H1 (cell line): Measurements from ENCODE around the gene RAG2. TPM values are rescaled to one million over a fixed set of nuclear protein-coding genes. Genes with fewer than 3 reads are reported as not detected.

ENCODE experiments used
- CREB1 ChIP-seq: IDR thresholded peaks from 2 replicates; pipeline ENCODE4 v1.6.1; 2012; ENCODE audit warnings: inconsistent platforms
- EP300 ChIP-seq, 2 experiments: IDR thresholded peaks; 1 replicate in 1 of 2; 2 replicates in 1 of 2; pipeline ENCODE4 v1.6.1; 2011 to 2012; ENCODE audit warnings: low read depth in 2 of 2, low read length in 2 of 2, mild to moderate bottlenecking in 2 of 2, borderline replicate concordance in 1 of 2, inconsistent platforms in 1 of 2, moderate library complexity in 1 of 2
- POLR2A ChIP-seq, 2 experiments: IDR thresholded peaks; 1 replicate in 1 of 2; 2 replicates in 1 of 2; pipeline ENCODE4 v1.6.1; 2011; ENCODE audit warnings: low read depth in 2 of 2, low read length in 2 of 2, mild to moderate bottlenecking in 2 of 2; ENCODE audit errors: control extremely low read depth in 1 of 2
- polyA plus RNA-seq, 7 experiments: library from polyadenylated mRNA; depleted of rRNA in 3 of 7; stranded (reverse) in 5 of 7; unstranded in 2 of 7; fragments of >200 nt in 5 of 7; fragments of 200-250 nt in 2 of 7; gene quantifications; 1 replicate in 5 of 7; 2 replicates in 1 of 7; 4 replicates in 1 of 7; pipeline versions ENCODE4 v1.2.1 to v1.2.3, GENCODE V29; 2011 to 2013; ENCODE audit warnings: missing spikeins in 2 of 7, mixed read lengths in 2 of 7
- total RNA-seq: library from RNA; stranded (reverse); fragmentation: NEBNext Ultra II Directional; extraction: Animal tissue kit (Norgen Biotek cat#: 25700); gene quantifications from 2 replicates; pipeline ENCODE4 v1.2.1, GENCODE V29; 2021

RAG2 gene
- total and polyA plus RNA-seq, 2 of the 8 experiments (the other 6 are each of a cell fraction or from before 2014, with no cell fraction given) = not detected

DNA sequence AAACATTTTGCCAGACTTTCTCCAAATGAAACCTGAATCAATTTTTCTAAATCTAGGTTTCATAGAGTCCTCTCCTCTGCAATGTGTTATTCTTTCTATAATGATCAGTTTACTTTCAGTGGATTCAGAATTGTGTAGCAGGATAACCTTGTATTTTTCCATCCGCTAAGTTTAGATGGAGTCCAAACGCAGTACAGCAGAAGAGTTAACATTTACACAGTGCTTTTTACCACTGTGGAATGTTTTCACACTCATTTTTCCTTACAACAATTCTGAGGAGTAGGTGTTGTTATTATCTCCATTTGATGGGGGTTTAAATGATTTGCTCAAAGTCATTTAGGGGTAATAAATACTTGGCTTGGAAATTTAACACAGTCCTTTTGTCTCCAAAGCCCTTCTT lies 20.7 kb downstream of the RAG2 start (continued):
- TF ChIP-seq CREB1 (no peak), EP300 (IDR thresholded peaks at IDR 0.05; ENCODE audit: borderline replicate concordance in 1 of 2, low read depth in 2 of 2, low read length in 2 of 2) (no peak), POLR2A (IDR thresholded peaks at IDR 0.05; ENCODE audit: control extremely low read depth in 1 of 2, low read depth in 2 of 2, low read length in 2 of 2) (no peak)
